Activated CD8-positive, alpha-beta memory T cell treated with anti-CD3 and anti-CD28 coated beads, Interleukin-2, amount 50 U/mL, for 24 hours (primary cell): Measurements from ENCODE around the gene BGLAP.

Experiments used
- DNase-seq: peaks from one replicate; pipeline ENCODE4 v3.0.0-alpha.2; 2020; ENCODE audit errors: extremely low read depth

Gene BGLAP

DNA sequence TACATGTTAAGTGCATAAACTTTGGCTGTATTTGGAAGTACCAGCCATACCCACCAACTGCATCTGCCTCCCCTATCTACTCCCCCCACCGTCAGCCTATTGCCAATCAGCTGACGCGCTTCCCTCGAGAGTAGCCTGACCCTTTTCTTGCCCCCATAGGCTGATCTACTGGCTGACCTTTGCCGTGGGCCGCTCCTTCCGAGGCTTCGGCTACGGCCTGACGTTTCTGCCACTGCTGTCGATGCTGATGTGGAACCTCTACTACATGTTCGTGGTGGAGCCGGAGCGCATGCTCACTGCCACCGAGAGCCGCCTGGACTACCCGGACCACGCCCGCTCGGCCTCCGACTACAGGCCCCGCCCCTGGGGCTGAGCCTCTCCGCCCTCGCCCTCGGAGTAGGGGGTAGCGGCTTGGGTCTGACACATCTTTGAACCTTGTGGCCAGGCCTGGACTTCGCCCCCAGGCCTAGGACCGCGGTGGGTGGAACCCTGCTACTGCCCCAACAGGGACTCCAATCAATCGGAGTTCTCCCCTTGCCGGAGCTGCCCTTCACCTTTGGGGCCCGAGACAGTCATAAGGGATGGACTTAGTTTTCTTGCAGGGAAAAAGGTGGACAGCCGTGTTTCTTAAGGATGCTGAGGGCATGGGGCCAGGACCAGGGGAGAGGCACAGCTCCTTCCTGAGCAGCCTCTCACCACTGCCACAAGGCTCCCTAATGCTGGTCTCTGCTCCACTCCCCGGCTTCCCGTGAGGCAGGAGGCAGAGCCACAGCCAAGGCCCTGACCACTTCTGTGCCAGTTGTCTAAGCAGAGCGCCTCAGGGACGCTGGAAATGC, 49.5 kb downstream of the BGLAP start:
- no peak for DNase-seq
